Suppressor macrophage treated with lipopolysaccharide for 1 hour (primary cell): ENCODE results near the gene RBM15B.
"Not testable (repeated sequence)": the region's sequence is repeated elsewhere in the genome, so short reads cannot be mapped to it uniquely, and the experiment has no call there.

Experiments
- DNase-seq, 3 donors: peaks; one replicate each; pipeline ENCODE4 v3.0.0-alpha.2; 2020 to 2022

RBM15B gene

GRCh38 chr3:51379746-51380455 is 11.2 kb upstream of the RBM15B start:
- no peak for DNase-seq

- DNase-seq: no peak
Observed at GRCh38 chr3:51380601-51381332, 10.3 kb upstream of the RBM15B start.

- no peak for DNase-seq
Observed at GRCh38 chr3:51381333-51381705, 9.8 kb upstream of the RBM15B start.

- DNase-seq: no peak
Observed at GRCh38 chr3:51382076-51382745, 8.9 kb upstream of the RBM15B start.

GRCh38 chr3:51382947-51383578 is 8.0 kb upstream of the RBM15B start:
- DNase-seq: no peak

GRCh38 chr3:51384055-51384725 is 6.9 kb upstream of the RBM15B start:
- DNase-seq: peak in 2 of 3 donors; percentile 31 to 50

- peak; percentile 98 for DNase-seq
Observed at GRCh38 chr3:51384726-51385473, 6.2 kb upstream of the RBM15B start, which contains the start of gene MANF. TSS of gene MANF (plus strand) at chr3:51385291. CDS start at chr3:51385343, 52 bp downstream.

GRCh38 chr3:51385621-51386091 is 5.4 kb upstream of the RBM15B start:
- DNase-seq: peak in 2 of 3 donors; percentile 17 to 30

GRCh38 chr3:51386159-51386851 is 4.8 kb upstream of the RBM15B start:
- no peak for DNase-seq

- DNase-seq: no peak
Observed at GRCh38 chr3:51386852-51387229, 4.2 kb upstream of the RBM15B start.

GRCh38 chr3:51387281-51387680 is 3.8 kb upstream of the RBM15B start:
- not testable (repeated sequence) for DNase-seq

GRCh38 chr3:51388286-51389029 is 2.6 kb upstream of the RBM15B start:
- peak in 2 of 3 donors; percentile 32 to 34 for DNase-seq

- peak; percentile 60 to 79 (median 67) for DNase-seq
Observed at GRCh38 chr3:51389423-51390183, 1.5 kb upstream of the RBM15B start.

- DNase-seq: no peak
Observed at GRCh38 chr3:51390246-51391074, 625 bp upstream of the RBM15B start.

GRCh38 chr3:51391566-51392354 is 675 bp downstream of the RBM15B start:
- peak in 2 of 3 donors; percentile 31 to 48 for DNase-seq

GRCh38 chr3:51392355-51393133 is 1.5 kb downstream of the RBM15B start:
- no peak for DNase-seq

- no peak for DNase-seq
Observed at GRCh38 chr3:51393134-51393495, 2.0 kb downstream of the RBM15B start.
